NCI-H82 treated with DMSO at 0.1 percent for 48 hours (cell line): ENCODE data around the gene GRIPAP1.
"Not testable (repeated sequence)": the region's sequence is repeated elsewhere in the genome, so short reads cannot be mapped to it uniquely, and the experiment has no call there.

Source experiments
- DNase-seq: peaks from one replicate; lab custom pipeline; 2025; ENCODE audit not compliant: unreplicated experiment; lab: John Stamatoyannopoulos, UW

GRIPAP1 gene

GRCh38 chrX:48996969-48997368 is 5.1 kb downstream of the GRIPAP1 start:
- DNase-seq = peak; percentile 52

- peak; percentile 99 for DNase-seq
Observed at GRCh38 chrX:48992341-48992740, 9.7 kb downstream of the GRIPAP1 start.

- DNase-seq = no peak
Observed at GRCh38 chrX:48989483-48989882, 12.6 kb downstream of the GRIPAP1 start.

GRCh38 chrX:48983896-48984295 is 18.2 kb downstream of the GRIPAP1 start:
- DNase-seq = no peak

GRCh38 chrX:48983081-48983480 is 19.0 kb downstream of the GRIPAP1 start:
- DNase-seq = no peak

- DNase-seq = no peak
Observed at GRCh38 chrX:48981178-48981577, 20.9 kb downstream of the GRIPAP1 start.

- DNase-seq = not testable (repeated sequence)
Observed at GRCh38 chrX:48980341-48980740, 21.7 kb downstream of the GRIPAP1 start.

GRCh38 chrX:48978226-48978625 is 23.8 kb downstream of the GRIPAP1 start:
- DNase-seq = no peak

GRCh38 chrX:48976086-48976485 is 26.0 kb downstream of the GRIPAP1 start:
- DNase-seq = no peak

GRCh38 chrX:48975541-48975940 is 26.5 kb downstream of the GRIPAP1 start:
- DNase-seq = no peak

- no peak for DNase-seq
Observed at GRCh38 chrX:48975041-48975440, 27.0 kb downstream of the GRIPAP1 start.

- DNase-seq = no peak
Observed at GRCh38 chrX:48974574-48974973, 27.5 kb downstream of the GRIPAP1 start.

- no peak for DNase-seq
Observed at GRCh38 chrX:48974033-48974432, 28.0 kb downstream of the GRIPAP1 start.

GRCh38 chrX:48972220-48973164 is 29.6 kb downstream of the GRIPAP1 start:
- peak; percentile 25 for DNase-seq

GRCh38 chrX:48971249-48972219 is 30.5 kb downstream of the GRIPAP1 start, which contains the start of gene KCND1:
TSS of gene KCND1 (minus strand) at chrX:48971844. CDS start at chrX:48970271, 1,573 bp downstream.
- DNase-seq = no peak

GRCh38 chrX:48969471-48969870 is 32.6 kb downstream of the GRIPAP1 start:
- DNase-seq = no peak

GRCh38 chrX:48968377-48968776 is 33.7 kb downstream of the GRIPAP1 start:
- no peak for DNase-seq

GRCh38 chrX:48966796-48967579 is 35.1 kb downstream of the GRIPAP1 start:
- DNase-seq = no peak

GRCh38 chrX:48965959-48966358 is 36.1 kb downstream of the GRIPAP1 start:
- no peak for DNase-seq

- DNase-seq = peak; percentile 3
Observed at GRCh38 chrX:48961585-48962091, 40.4 kb downstream of the GRIPAP1 start.
